ENCODE data around the gene ENTHD1. TPM values are rescaled to one million over a fixed set of nuclear protein-coding genes. Genes with fewer than 3 reads are reported as not detected.

Gene ENTHD1
- total and polyA plus RNA-seq, 2 donors (not counting 3 experiments of a cell fraction or from before 2014, with no cell fraction given) = not detected

DNA sequence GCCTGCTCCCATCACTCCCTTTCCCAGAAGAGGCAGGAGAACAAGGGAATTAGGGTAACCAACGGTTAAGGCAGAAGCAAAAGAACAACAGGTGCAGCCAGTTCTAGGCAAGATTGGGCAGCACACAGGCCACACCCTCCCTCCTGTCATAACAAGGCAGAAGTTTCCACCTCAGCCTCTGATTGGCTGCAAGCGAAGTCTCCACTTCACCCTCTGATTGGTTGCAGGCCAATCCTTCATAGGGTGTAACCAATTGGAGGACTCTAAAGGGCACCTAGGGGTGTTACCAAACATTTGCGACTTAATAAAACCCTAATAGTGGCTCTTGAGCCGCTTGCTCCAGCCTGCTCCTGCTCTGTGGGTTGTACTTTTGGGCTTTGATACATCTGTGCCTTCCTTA lies 169.2 kb downstream of the ENTHD1 start:
- Histone ChIP-seq H3K79me2 (ENCODE audit: control insufficient read depth, insufficient read depth, low read length) (no peaks in the 10 kb centered on the region), H3K9me1 (replicated peaks; ENCODE audit: control insufficient read depth, extremely low read depth, insufficient read depth, low read length) (no peaks in the 10 kb centered on the region), H3K27me3 (ENCODE audit: control insufficient read depth in 2 of 2, insufficient read depth in 2 of 2, low read length in 2 of 2) (peaks cover 4 to 5% of the 10 kb centered on the region in 2 experiments), H3K9ac (replicated peaks; ENCODE audit: extremely low read depth, insufficient read depth, low read length) (no peak overlapping the region), H2AFZ (ENCODE audit: low read depth, low read length) (no peak overlapping the region), H4K20me1 (replicated peaks; ENCODE audit: control insufficient read depth, extremely low read depth, insufficient read depth, low read length) (no peaks in the 10 kb centered on the region), H3K4me2 (ENCODE audit: insufficient read depth, low read length) (no peak overlapping the region), H3K36me3 (ENCODE audit: control insufficient read depth in 2 of 2, extremely low read depth in 1 of 2, insufficient read depth in 2 of 2, low read length in 2 of 2) (no peaks in the 10 kb centered on the region), H3K9me3 (replicated peaks; ENCODE audit: control insufficient read depth, insufficient read depth, low read length) (no peaks in the 10 kb centered on the region), H3K4me1 (ENCODE audit: control insufficient read depth, extremely low read depth, insufficient read depth, low read length) (no peaks in the 10 kb centered on the region), H3K27ac (ENCODE audit: insufficient read depth, low read depth, low read length) (no peak overlapping the region), H3K4me3 (replicated peaks in 1 of 3; ENCODE audit: insufficient read depth in 1 of 3, low read depth in 1 of 3, low read length in 3 of 3) (no peak overlapping the region)
- FAIRE-seq = no peak
- ChIA-PET POLR2A (no interaction called here), CTCF (no interaction called here)
- dilution Hi-C loops (cut with MboI; ENCODE audit: extremely low pct_ligation_motif_present, low sequenced_read_pairs) (no loop called here), intact Hi-C loops (cut with micrococcal nuclease) (no loop called here)
- no peak for TF ChIP-seq POLR2A (IDR thresholded peaks at IDR 0.05; ENCODE audit: low read depth, low read length)
- TF ChIP-seq EZH2 (IDR thresholded peaks at IDR 0.05; ENCODE audit: borderline replicate concordance, low read depth, low read length, severe bottlenecking) = no peak
- TF ChIP-seq, protein P1, sequence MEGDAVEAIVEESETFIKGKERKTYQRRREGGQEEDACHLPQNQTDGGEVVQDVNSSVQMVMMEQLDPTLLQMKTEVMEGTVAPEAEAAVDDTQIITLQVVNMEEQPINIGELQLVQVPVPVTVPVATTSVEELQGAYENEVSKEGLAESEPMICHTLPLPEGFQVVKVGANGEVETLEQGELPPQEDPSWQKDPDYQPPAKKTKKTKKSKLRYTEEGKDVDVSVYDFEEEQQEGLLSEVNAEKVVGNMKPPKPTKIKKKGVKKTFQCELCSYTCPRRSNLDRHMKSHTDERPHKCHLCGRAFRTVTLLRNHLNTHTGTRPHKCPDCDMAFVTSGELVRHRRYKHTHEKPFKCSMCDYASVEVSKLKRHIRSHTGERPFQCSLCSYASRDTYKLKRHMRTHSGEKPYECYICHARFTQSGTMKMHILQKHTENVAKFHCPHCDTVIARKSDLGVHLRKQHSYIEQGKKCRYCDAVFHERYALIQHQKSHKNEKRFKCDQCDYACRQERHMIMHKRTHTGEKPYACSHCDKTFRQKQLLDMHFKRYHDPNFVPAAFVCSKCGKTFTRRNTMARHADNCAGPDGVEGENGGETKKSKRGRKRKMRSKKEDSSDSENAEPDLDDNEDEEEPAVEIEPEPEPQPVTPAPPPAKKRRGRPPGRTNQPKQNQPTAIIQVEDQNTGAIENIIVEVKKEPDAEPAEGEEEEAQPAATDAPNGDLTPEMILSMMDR (IDR thresholded peaks at IDR 0.05; ENCODE audit: extremely low read depth in 1 of 2, insufficient read depth in 1 of 2, low read depth in 1 of 2, low read length in 2 of 2) = no peak
- no peak for TF ChIP-seq MYC (IDR thresholded peaks at IDR 0.05; ENCODE audit: low read depth, low read length)
- no peak for TF ChIP-seq FOS (IDR thresholded peaks at IDR 0.05; ENCODE audit: borderline replicate concordance, insufficient read depth, low read length)
- BruUV-seq (replicated peaks) = no TSS peak
- no peak for DNase-seq (ENCODE audit: low read depth, low spot score)

DNA sequence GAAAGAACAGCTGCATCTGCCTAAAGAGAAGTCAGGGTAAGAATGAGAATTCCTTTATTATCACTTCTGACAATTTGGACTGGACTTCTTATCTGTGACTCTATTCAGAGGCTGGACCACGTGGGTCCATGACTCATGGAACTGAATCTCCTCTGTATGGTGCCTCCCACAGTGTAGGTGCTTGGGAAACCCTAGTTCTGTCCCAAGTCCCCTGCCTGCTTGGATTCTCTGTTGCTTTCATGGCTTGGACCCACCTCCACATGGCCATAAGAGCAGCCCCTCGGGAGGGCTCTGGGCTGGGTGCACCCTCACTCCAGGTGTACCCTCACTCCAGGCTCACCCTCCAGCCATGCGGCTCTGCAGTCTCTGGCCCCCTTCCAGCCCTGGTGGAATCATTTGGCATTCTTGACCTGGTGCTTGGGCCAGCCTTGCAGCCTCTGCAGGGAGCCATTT lies 169.6 kb downstream of the ENTHD1 start:
- Histone ChIP-seq H3K27ac (ENCODE audit: insufficient read depth, low read depth, low read length) (no peak overlapping the region), H3K9me1 (replicated peaks; ENCODE audit: control insufficient read depth, extremely low read depth, insufficient read depth, low read length) (no peaks in the 10 kb centered on the region), H3K9me3 (replicated peaks; ENCODE audit: control insufficient read depth, insufficient read depth, low read length) (no peaks in the 10 kb centered on the region), H2AFZ (ENCODE audit: low read depth, low read length) (no peak overlapping the region), H4K20me1 (replicated peaks; ENCODE audit: control insufficient read depth, extremely low read depth, insufficient read depth, low read length) (no peaks in the 10 kb centered on the region), H3K27me3 (ENCODE audit: control insufficient read depth in 2 of 2, insufficient read depth in 2 of 2, low read length in 2 of 2) (peaks cover 4 to 5% of the 10 kb centered on the region in 2 experiments), H3K4me1 (ENCODE audit: control insufficient read depth, extremely low read depth, insufficient read depth, low read length) (no peaks in the 10 kb centered on the region), H3K4me2 (ENCODE audit: insufficient read depth, low read length) (no peak overlapping the region), H3K79me2 (ENCODE audit: control insufficient read depth, insufficient read depth, low read length) (no peaks in the 10 kb centered on the region), H3K4me3 (replicated peaks in 1 of 3; ENCODE audit: insufficient read depth in 1 of 3, low read depth in 1 of 3, low read length in 3 of 3) (no peak overlapping the region), H3K9ac (replicated peaks; ENCODE audit: extremely low read depth, insufficient read depth, low read length) (no peak overlapping the region), H3K36me3 (ENCODE audit: control insufficient read depth in 2 of 2, extremely low read depth in 1 of 2, insufficient read depth in 2 of 2, low read length in 2 of 2) (no peaks in the 10 kb centered on the region)
- CTCF ChIA-PET = no interaction called here
- BruUV-seq (replicated peaks) = no TSS peak
- POLR2A ChIA-PET = no interaction called here
- intact Hi-C loops (cut with micrococcal nuclease) (no loop called here), dilution Hi-C loops (cut with MboI; ENCODE audit: extremely low pct_ligation_motif_present, low sequenced_read_pairs) (no loop called here)
- DNase-seq (ENCODE audit: low read depth, low spot score) (no peak), FAIRE-seq (no peak)
- TF ChIP-seq POLR2A (IDR thresholded peaks at IDR 0.05; ENCODE audit: low read depth, low read length) (no peak), MYC (IDR thresholded peaks at IDR 0.05; ENCODE audit: low read depth, low read length) (no peak), GATA2 (IDR thresholded peaks at IDR 0.05; ENCODE audit: insufficient read depth, insufficient read length, low read depth, low read length) (no peak), EZH2 (IDR thresholded peaks at IDR 0.05; ENCODE audit: borderline replicate concordance, low read depth, low read length, severe bottlenecking) (no peak), JUN (IDR thresholded peaks at IDR 0.05; ENCODE audit: borderline replicate concordance, insufficient read depth, insufficient read length, low read depth) (no peak)
- TF ChIP-seq, protein P1 (IDR thresholded peaks at IDR 0.05; ENCODE audit: extremely low read depth in 1 of 2, insufficient read depth in 1 of 2, low read depth in 1 of 2, low read length in 2 of 2) = no peak
- TF ChIP-seq, protein P2, sequence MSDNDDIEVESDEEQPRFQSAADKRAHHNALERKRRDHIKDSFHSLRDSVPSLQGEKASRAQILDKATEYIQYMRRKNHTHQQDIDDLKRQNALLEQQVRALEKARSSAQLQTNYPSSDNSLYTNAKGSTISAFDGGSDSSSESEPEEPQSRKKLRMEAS (IDR thresholded peaks at IDR 0.05; ENCODE audit: insufficient read depth, insufficient read length) = no peak
